Measurements from ENCODE around the gene AKNA.

AKNA gene

DNA sequence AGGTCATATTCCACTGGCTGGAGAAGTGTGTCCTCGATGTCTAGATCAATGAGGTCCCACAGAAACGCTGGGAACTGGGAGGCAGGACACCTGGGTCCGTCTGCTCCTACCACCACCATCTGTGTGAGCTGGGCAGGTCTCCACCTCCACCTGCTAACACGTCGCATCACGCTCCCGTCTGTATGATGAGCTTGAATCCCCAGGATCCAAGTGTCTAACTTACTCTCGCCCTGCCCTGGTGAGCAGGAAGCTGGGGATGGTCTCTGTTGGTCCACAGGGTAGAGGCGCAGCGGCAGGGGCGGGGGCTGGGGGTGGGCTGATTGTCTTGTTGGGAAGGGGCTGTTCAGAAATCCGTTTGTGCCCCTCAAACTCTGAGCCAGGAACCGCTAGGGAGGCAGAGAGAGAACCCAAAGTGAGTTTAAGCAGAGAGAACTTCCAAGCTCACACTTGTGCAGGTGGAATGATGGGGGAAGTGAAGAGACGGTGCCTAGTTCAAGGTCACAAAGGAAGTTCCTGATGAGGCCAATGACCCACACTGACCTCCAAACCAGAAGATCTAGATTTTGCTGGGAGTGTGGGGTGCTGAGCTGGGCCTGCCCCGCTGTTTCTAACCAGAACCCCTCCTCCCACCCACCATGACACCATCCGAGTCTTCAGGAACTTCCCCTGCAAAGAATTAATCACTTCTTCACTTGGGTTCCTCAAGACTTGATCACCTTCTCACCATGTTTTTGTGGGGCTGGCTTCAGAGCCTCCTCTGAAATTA lies 37.0 kb downstream of the AKNA start:
- Mint-ChIP-seq H3K36me3 (ENCODE audit: low read depth) (peaks cover 65% of the 10 kb centered on the region), H3K27ac (peak overlapping the region; percentile 99), H3K9me3 (no peaks in the 10 kb centered on the region), H3K4me1 (ENCODE audit: low read depth) (peaks cover 73% of the 10 kb centered on the region), H3K27me3 (no peaks in the 10 kb centered on the region), H3K4me3 (no peak overlapping the region)

- peaks cover 73% of the 10 kb centered on the region for H3K36me3 Mint-ChIP-seq (ENCODE audit: low read depth)
- H3K27ac Mint-ChIP-seq = peak overlapping the region; percentile 99
- no peaks in the 10 kb centered on the region for H3K9me3 Mint-ChIP-seq
- H3K27me3 Mint-ChIP-seq = no peaks in the 10 kb centered on the region
- H3K4me1 Mint-ChIP-seq (ENCODE audit: low read depth) = peaks cover 73% of the 10 kb centered on the region
- H3K4me3 Mint-ChIP-seq = peak overlapping the region; percentile 65
Observed at GRCh38 chr9:114349713-114350480, 37.9 kb downstream of the AKNA start.

DNA sequence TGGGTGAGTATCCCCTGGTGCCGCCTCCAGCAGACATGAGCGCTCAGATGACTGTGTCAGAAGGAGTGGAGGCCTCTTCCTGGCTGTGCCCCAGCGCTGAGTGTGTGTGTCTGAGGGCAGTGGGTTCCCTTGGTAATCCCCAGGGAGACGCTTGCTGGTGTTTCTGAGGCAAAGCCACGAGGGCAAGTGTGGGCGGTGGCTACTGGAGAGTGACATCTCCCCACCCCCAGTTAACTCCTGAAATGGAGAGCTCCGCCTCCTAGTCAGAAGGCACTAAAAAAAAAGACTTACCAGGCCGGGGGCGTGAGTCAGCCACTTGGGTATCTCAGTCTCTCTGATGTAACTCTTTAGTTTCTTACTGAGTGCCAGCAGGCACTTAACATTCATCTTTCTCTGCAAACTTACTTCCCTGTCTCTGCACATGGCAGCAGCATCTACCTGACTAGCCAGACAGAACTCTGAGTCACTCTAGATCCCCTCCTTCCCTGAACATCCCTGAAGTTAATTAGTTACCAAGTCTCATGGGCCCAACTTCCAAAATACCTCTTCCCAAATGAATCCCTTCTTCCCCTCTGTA lies 38.8 kb downstream of the AKNA start:
- H3K4me3 Mint-ChIP-seq = peak overlapping the region; percentile 69
- peak overlapping the region; percentile 99 for H3K27ac Mint-ChIP-seq
- peaks cover 73% of the 10 kb centered on the region for H3K4me1 Mint-ChIP-seq (ENCODE audit: low read depth)
- H3K9me3 Mint-ChIP-seq = no peaks in the 10 kb centered on the region
- peaks cover 82% of the 10 kb centered on the region for H3K36me3 Mint-ChIP-seq (ENCODE audit: low read depth)
- H3K27me3 Mint-ChIP-seq = no peaks in the 10 kb centered on the region

- H3K9me3 Mint-ChIP-seq = no peaks in the 10 kb centered on the region
- H3K27me3 Mint-ChIP-seq = no peaks in the 10 kb centered on the region
- peak overlapping the region; percentile 99 for H3K27ac Mint-ChIP-seq
- H3K4me1 Mint-ChIP-seq (ENCODE audit: low read depth) = peaks cover 69% of the 10 kb centered on the region
- H3K36me3 Mint-ChIP-seq (ENCODE audit: low read depth) = peaks cover 84% of the 10 kb centered on the region
- peak overlapping the region; percentile 69 for H3K4me3 Mint-ChIP-seq
Observed at GRCh38 chr9:114348261-114348905, 39.4 kb downstream of the AKNA start.

GRCh38 chr9:114347675-114348074 lies 40.1 kb downstream of the AKNA start:
- Mint-ChIP-seq H3K4me1 (ENCODE audit: low read depth) (peaks cover 62% of the 10 kb centered on the region), H3K9me3 (no peaks in the 10 kb centered on the region), H3K36me3 (ENCODE audit: low read depth) (peaks cover 88% of the 10 kb centered on the region), H3K27me3 (no peaks in the 10 kb centered on the region), H3K4me3 (peak overlapping the region; percentile 69), H3K27ac (peak overlapping the region; percentile 99)

- no peaks in the 10 kb centered on the region for H3K27me3 Mint-ChIP-seq
- no peaks in the 10 kb centered on the region for H3K9me3 Mint-ChIP-seq
- H3K4me1 Mint-ChIP-seq (ENCODE audit: low read depth) = peaks cover 52% of the 10 kb centered on the region
- H3K4me3 Mint-ChIP-seq = peak overlapping the region; percentile 60
- peaks cover 91% of the 10 kb centered on the region for H3K36me3 Mint-ChIP-seq (ENCODE audit: low read depth)
- peak overlapping the region; percentile 92 for H3K27ac Mint-ChIP-seq
Observed at GRCh38 chr9:114346146-114346545, 41.6 kb downstream of the AKNA start.

DNA sequence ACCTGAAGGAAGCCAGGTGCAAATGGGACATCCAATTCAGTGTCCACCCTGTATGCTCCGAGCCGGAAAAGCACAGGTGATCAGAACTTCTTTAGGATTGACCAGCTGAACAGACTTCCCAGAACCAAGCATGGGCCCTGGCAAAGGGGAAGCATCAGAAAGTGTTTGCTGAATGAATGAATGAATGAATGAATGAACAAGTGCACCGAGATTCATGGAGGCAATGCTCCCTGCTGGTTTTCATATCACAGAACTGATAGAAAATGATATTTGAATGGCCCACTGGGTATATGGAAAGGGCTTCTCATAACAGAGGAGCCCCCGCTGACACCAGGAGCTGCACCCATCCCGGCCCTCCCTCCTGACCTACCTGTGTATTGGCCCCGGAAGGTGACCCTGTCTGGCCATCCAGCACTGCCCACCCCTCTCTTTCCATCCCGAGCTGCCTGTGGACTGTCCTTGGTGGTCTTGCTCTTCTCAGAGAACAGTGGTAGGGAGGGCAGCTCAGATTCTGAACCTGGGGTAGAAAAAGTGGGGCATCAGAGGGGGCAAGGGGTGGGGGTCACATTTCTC lies 42.2 kb downstream of the AKNA start:
- Mint-ChIP-seq H3K4me1 (ENCODE audit: low read depth) (peaks cover 51% of the 10 kb centered on the region), H3K4me3 (no peak overlapping the region), H3K36me3 (ENCODE audit: low read depth) (peaks cover 91% of the 10 kb centered on the region), H3K27me3 (no peaks in the 10 kb centered on the region), H3K9me3 (no peaks in the 10 kb centered on the region), H3K27ac (peak overlapping the region; percentile 92)

DNA sequence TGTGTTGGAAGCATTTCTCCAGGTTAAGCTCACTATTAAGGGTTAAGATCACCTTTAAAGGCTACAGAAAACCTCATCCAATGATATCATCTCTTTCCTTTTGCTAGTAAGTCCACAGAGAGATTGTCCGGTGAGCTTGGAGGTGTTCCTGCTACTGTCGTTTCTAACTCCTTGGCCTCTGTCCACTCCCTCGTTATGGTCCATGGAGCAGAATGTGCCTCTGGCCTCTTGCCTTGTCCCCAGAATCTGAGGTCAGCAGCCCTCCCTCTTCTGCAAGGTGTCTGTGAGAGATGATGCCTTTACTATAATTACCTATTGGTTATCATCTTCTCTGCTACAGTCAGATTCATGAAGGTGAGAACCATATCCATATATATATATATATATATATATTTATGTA lies 43.1 kb downstream of the AKNA start:
- Mint-ChIP-seq H3K36me3 (ENCODE audit: low read depth) (peaks cover 89% of the 10 kb centered on the region), H3K4me1 (ENCODE audit: low read depth) (peaks cover 46% of the 10 kb centered on the region)

DNA sequence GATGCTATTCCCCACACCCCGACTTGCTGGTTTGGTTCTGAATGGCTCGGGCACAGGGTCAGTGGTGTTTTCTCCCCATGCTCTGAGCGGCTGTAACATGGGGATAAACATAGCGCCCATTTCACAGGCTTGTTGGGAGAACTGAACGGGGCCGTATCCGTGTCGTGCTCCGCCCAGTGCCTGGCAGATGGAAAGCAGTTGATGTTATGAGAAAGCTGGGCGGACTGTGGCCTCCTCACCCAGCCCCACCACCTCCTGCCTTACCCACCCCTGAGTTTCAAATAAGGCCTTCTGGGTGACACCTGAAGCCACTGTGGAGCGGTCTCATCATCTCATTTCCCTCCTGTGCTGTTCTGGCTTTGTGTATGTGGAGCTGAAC lies 43.6 kb downstream of the AKNA start:
- Mint-ChIP-seq H3K4me1 (ENCODE audit: low read depth) (peaks cover 43% of the 10 kb centered on the region), H3K9me3 (no peaks in the 10 kb centered on the region), H3K4me3 (no peak overlapping the region), H3K27ac (peak overlapping the region; percentile 71), H3K36me3 (ENCODE audit: low read depth) (peaks cover 89% of the 10 kb centered on the region), H3K27me3 (no peaks in the 10 kb centered on the region)

More for the DNA sequence above, 43.1 kb downstream of the AKNA start:
- Mint-ChIP-seq H3K9me3 (no peaks in the 10 kb centered on the region), H3K27ac (peak overlapping the region; percentile 71), H3K27me3 (no peaks in the 10 kb centered on the region), H3K4me3 (no peak overlapping the region)

DNA sequence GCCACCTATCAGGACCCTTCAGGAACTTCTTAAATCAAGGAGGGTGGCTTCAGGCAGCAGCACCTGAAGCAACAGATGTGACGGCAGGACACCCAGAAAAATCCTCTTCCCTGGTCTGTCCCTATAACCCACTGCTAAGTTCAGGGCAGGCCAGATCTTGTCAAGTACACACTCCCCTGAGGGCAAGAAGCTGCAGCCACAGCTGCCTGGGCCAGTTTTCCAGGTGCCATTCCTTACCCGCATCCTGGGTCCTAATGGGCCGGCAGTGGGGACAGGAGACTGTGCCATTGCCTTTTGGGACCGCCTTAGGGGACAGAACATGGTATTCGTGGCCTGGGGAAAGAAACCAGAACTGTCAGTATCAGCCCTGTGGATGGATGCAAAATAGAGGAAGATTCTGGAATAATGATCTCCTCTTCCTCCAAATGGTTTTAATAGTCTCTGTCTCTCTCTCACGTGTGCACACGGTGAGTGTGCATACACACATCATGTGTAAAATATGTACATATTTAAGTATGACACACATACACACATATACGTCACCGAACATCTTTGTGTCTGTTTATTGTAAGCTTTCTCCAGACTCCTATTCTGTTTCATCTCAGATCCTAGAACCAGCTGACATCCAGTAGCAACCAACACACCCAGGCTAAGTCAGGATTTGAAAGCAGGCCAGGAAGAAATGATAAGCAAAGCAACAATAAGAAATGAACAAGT lies 44.2 kb downstream of the AKNA start:
- no peak overlapping the region for H3K4me3 Mint-ChIP-seq
- H3K4me1 Mint-ChIP-seq (ENCODE audit: low read depth) = peaks cover 42% of the 10 kb centered on the region
- H3K27me3 Mint-ChIP-seq = no peaks in the 10 kb centered on the region
- peaks cover 90% of the 10 kb centered on the region for H3K36me3 Mint-ChIP-seq (ENCODE audit: low read depth)
- H3K27ac Mint-ChIP-seq = peak overlapping the region; percentile 65
- no peaks in the 10 kb centered on the region for H3K9me3 Mint-ChIP-seq

GRCh38 chr9:114342755-114343440 lies 44.9 kb downstream of the AKNA start:
- H3K4me1 Mint-ChIP-seq (ENCODE audit: low read depth) = peaks cover 38% of the 10 kb centered on the region
- peak overlapping the region; percentile 65 for H3K27ac Mint-ChIP-seq
- no peaks in the 10 kb centered on the region for H3K27me3 Mint-ChIP-seq
- peaks cover 89% of the 10 kb centered on the region for H3K36me3 Mint-ChIP-seq (ENCODE audit: low read depth)
- no peaks in the 10 kb centered on the region for H3K9me3 Mint-ChIP-seq
- H3K4me3 Mint-ChIP-seq = no peak overlapping the region

DNA sequence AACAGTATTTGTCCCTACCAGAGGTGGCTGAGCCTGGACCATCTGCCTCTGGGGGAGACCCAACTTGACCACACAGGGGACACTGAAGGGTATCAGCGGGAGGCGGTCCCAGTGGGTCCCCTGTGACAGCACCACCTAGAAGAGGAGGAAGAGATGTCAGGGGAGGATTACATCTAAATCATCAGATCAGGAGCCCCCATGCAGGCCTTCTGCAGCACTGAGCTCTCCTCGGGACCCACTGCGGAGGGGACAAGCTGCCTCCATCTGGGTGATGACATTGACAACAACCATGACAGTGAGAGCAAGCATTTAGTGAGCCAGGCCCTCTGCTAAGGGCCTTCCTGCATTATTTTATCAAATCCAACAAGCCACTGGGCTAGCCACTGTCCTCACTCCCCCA lies 45.8 kb downstream of the AKNA start:
- Mint-ChIP-seq H3K36me3 (ENCODE audit: low read depth) (peaks cover 85% of the 10 kb centered on the region), H3K4me1 (ENCODE audit: low read depth) (peaks cover 33% of the 10 kb centered on the region), H3K4me3 (no peak overlapping the region), H3K27ac (no peak overlapping the region), H3K27me3 (no peaks in the 10 kb centered on the region), H3K9me3 (no peaks in the 10 kb centered on the region)

GRCh38 chr9:114341152-114341830 lies 46.5 kb downstream of the AKNA start:
- Mint-ChIP-seq H3K27me3 (no peaks in the 10 kb centered on the region), H3K9me3 (no peaks in the 10 kb centered on the region), H3K36me3 (ENCODE audit: low read depth) (peaks cover 83% of the 10 kb centered on the region), H3K4me1 (ENCODE audit: low read depth) (peaks cover 26% of the 10 kb centered on the region), H3K4me3 (no peak overlapping the region), H3K27ac (peak overlapping the region; percentile 69)

Data from stimulated activated naive CD8-positive, alpha-beta T cell treated with anti-CD3 and anti-CD28 coated beads, Interleukin-15, Interleukin-2, amounts not matched to agents 100 ng/mL and 50 ng/mL, for 24 hours (primary cell).